Fibroblast of villous mesenchyme (primary cell): ENCODE results near the gene MAOA. TPM values are rescaled to one million over a fixed set of nuclear protein-coding genes. Genes with fewer than 3 reads are reported as not detected.
"Not testable (repeated sequence)": the region's sequence is repeated elsewhere in the genome, so short reads cannot be mapped to it uniquely, and the experiment has no call there.

ENCODE experiments used
- DNase-seq: peaks from one replicate; pipeline ENCODE4 v3.0.0-alpha.2; 2010; ENCODE audit warnings: low read depth
- H3K4me3 ChIP-seq: 2 replicates; pipeline ENCODE4 v1.5.1; 2011; ENCODE audit warnings: low read depth, mild to moderate bottlenecking, low read length
- CTCF ChIP-seq: IDR thresholded peaks from 2 replicates; pipeline ENCODE4 v1.5.1; 2012; ENCODE audit warnings: low read depth, mild to moderate bottlenecking, low read length; ENCODE audit not compliant: insufficient read depth
- total RNA-seq: library from RNA; depleted of rRNA; stranded (reverse); fragments of >200 nt; gene quantifications from 2 replicates; pipeline ENCODE4 v1.2.3, GENCODE V29; 2012

The MAOA gene
- total RNA-seq, 1 donor, result 7.8 TPM

GRCh38 chrX:43720961-43721360, 64.9 kb downstream of the MAOA start:
- TF ChIP-seq CTCF, result no peak
- H3K4me3 ChIP-seq, result no peak overlapping the region
- no peak for DNase-seq

- H3K4me3 ChIP-seq, DNase-seq: not testable (repeated sequence)
These were observed 69.1 kb downstream of the MAOA start for GRCh38 chrX:43725227-43725626.

- not testable (repeated sequence) for DNase-seq, H3K4me3 ChIP-seq
These were observed 71.2 kb downstream of the MAOA start for GRCh38 chrX:43727254-43727653.

GRCh38 chrX:43728002-43728401, 71.9 kb downstream of the MAOA start:
- no peak for DNase-seq
- no peak for TF ChIP-seq CTCF

GRCh38 chrX:43728966-43729365, 72.9 kb downstream of the MAOA start:
- no peak overlapping the region for H3K4me3 ChIP-seq
- TF ChIP-seq CTCF, result no peak
- no peak for DNase-seq

More at GRCh38 chrX:43728002-43728401, 71.9 kb downstream of the MAOA start:
- H3K4me3 ChIP-seq, result no peak overlapping the region

- no peak for TF ChIP-seq CTCF
- H3K4me3 ChIP-seq, result no peak overlapping the region
- DNase-seq, result no peak
These were observed 75.0 kb downstream of the MAOA start for GRCh38 chrX:43731086-43731485.

GRCh38 chrX:43733699-43734098, 77.6 kb downstream of the MAOA start:
- H3K4me3 ChIP-seq, result no peak overlapping the region
- no peak for TF ChIP-seq CTCF
- no peak for DNase-seq

GRCh38 chrX:43734444-43734843, 78.3 kb downstream of the MAOA start:
- no peak for TF ChIP-seq CTCF
- DNase-seq, result no peak
- no peak overlapping the region for H3K4me3 ChIP-seq
